SJSA1 (cell line): ENCODE data around the gene SLC10A3. TPM values are rescaled to one million over a fixed set of nuclear protein-coding genes. Genes with fewer than 3 reads are reported as not detected.

ENCODE experiments used
- DNase-seq, 2 experiments: peaks; one replicate each; pipeline ENCODE4 v3.0.0-alpha.2; 2015 to 2020; ENCODE audit warnings: low spot score in 2 of 2, low read depth in 1 of 2
- H3K27ac ChIP-seq: fragments of 250-450 bp; sonication (Bioruptor Pico); 2 replicates; pipeline ENCODE4 v1.5.1; 2020; ENCODE audit warnings: mild to moderate bottlenecking, moderate library complexity
- H3K27me3 ChIP-seq: fragments of 250-450 bp; sonication (Bioruptor Pico); replicated peaks from 2 replicates; pipeline ENCODE4 v1.5.1; 2020; ENCODE audit warnings: mild to moderate bottlenecking, moderate library complexity
- H3K36me3 ChIP-seq: fragments of 250-450 bp; sonication (Bioruptor Pico); 2 replicates; pipeline ENCODE4 v1.5.1; 2020; ENCODE audit warnings: mild to moderate bottlenecking
- H3K4me1 ChIP-seq: fragments of 250-450 bp; sonication (Bioruptor Pico); replicated peaks from 2 replicates; pipeline ENCODE4 v1.6.1; 2021; ENCODE audit warnings: mild to moderate bottlenecking
- H3K4me3 ChIP-seq: fragments of 250-450 bp; sonication (Bioruptor Pico); 2 replicates; pipeline ENCODE4 v1.5.1; 2020; ENCODE audit warnings: mild to moderate bottlenecking
- H3K9me3 ChIP-seq: fragments of 250-450 bp; sonication (Bioruptor Pico); replicated peaks from 2 replicates; pipeline ENCODE4 v1.5.1; 2020; ENCODE audit warnings: mild to moderate bottlenecking
- total RNA-seq: library from RNA; depleted of rRNA; stranded (reverse); fragments of >200 nt; shearing (Covaris generic); gene quantifications from 2 replicates; pipeline ENCODE4 v1.2.3, GENCODE V29; 2014; rRNA removed

Gene SLC10A3
- total RNA-seq, 1 experiment from 2014 or later, result 19.9 TPM

DNA sequence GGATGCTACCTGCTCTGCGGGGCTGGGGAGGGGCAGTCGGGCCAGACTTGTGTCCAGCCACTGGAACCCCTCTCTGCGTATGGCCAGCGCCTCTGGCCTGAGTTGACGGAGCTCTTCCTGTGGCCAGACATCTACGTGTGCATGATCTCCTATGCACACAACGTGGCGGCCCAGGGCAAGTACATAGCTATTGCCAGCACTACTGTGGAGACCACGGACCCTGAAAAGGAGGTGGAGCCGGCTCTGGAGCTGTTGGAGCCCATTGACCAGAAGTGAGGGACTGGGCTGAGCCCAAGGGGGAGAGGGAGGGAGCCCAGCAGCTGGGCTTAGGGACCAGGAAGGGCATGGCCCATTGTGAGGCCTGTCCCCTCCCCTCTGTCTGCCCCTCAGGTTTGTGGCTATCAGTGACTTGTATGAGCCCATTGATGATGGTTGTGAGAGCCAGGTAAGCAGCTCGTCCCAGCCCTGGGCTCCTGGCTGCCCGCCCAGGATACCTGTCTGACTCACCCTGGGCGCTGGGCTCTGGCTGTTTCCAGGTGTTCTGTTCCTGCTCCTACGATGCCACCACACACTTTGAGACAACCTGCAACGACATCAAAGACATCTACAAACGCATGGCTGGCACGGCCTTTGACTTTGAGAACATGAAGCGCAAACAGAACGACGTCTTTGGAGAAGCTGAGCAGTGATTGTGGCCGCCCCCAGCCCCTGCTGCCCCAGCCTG lies 48.3 kb downstream of the SLC10A3 start:
- Histone ChIP-seq H3K36me3 (peaks cover 50% of the 10 kb centered on the region), H3K4me1 (peaks cover 17% of the 10 kb centered on the region), H3K27ac (no peak overlapping the region), H3K4me3 (no peak overlapping the region), H3K9me3 (no peaks in the 10 kb centered on the region), H3K27me3 (no peaks in the 10 kb centered on the region)
- no peak for DNase-seq

DNA sequence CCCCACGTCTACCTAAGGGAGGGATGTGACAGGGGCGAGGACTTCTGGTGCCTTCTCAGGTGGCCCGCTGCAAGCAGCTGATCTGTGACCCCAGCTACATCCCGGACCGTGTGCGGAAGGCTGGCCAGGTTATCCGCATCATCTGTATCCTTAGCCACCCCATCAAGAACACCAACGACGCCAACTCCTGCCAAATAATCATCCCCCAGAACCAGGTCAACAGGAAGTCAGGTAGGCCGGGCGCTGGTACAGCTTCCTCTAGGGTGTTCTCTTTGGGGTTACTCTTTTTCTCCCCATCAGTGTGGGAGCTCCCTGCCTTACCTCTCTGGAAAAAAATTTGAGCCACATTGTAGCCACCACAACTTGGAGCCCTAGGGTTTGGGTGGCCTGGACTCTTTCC lies 48.9 kb downstream of the SLC10A3 start:
- Histone ChIP-seq H3K9me3 (no peaks in the 10 kb centered on the region), H3K4me1 (peaks cover 17% of the 10 kb centered on the region), H3K4me3 (no peak overlapping the region), H3K27me3 (no peaks in the 10 kb centered on the region), H3K27ac (no peak overlapping the region), H3K36me3 (peaks cover 51% of the 10 kb centered on the region)
- no peak for DNase-seq

DNA sequence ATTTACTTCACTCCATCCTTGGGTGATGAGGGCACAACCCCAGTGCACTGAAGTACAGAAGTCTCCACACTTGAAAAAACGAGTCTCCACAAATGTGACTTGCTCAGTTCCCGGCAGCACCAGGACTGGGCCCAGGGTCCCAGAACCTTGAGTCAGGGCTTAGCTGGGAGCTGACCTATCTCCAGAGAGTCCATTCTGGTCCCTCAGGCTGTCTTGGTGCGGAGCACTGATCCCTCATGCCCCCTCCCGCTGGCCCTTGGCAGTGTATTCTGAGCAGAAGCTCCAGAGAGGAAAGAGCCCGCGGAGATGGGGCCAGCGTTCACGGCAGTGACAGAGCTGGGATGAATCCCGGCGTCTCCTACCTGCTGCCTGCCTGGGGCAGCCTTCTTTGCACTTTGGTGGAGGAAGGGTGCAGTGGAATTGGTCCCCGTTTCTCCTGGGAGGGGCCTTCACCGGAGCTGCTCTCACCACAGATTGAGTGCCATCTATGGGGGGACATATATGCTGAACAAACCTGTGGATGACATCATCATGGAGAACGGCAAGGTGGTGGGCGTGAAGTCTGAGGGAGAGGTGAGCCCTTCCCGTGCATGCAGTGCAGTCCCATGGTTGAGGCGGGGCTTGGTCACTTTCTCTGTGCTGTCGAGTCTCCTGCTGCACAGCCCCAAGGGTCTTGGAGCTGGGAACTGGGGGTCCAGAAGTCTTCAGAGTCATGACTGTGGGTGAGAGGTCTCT lies 49.6 kb downstream of the SLC10A3 start:
- no peak overlapping the region for H3K4me3 ChIP-seq
- no peaks in the 10 kb centered on the region for H3K9me3 ChIP-seq
- H3K36me3 ChIP-seq, result peaks cover 53% of the 10 kb centered on the region
- no peaks in the 10 kb centered on the region for H3K27me3 ChIP-seq
- H3K27ac ChIP-seq, result no peak overlapping the region
- peaks cover 21% of the 10 kb centered on the region for H3K4me1 ChIP-seq
- DNase-seq, result no peak

DNA sequence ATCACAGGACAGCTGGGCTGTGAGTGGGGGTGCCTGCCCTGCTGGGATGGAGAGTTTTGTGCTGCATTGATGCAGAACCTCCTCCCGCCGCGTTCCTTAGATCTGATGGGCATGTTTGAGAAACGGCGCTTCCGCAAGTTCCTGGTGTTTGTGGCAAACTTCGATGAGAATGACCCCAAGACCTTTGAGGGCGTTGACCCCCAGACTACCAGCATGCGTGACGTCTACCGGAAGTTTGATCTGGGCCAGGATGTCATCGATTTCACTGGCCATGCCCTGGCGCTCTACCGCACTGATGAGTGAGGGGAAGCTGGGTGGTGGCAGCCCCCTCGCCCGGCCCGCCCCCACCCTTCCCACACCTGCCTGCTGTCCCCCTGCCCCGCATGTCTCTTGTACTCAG lies 50.6 kb downstream of the SLC10A3 start:
- no peaks in the 10 kb centered on the region for H3K27me3 ChIP-seq
- no peaks in the 10 kb centered on the region for H3K9me3 ChIP-seq
- H3K27ac ChIP-seq, result no peak overlapping the region
- H3K36me3 ChIP-seq, result peaks cover 53% of the 10 kb centered on the region
- no peak overlapping the region for H3K4me3 ChIP-seq
- no peak for DNase-seq
- peaks cover 17% of the 10 kb centered on the region for H3K4me1 ChIP-seq

DNA sequence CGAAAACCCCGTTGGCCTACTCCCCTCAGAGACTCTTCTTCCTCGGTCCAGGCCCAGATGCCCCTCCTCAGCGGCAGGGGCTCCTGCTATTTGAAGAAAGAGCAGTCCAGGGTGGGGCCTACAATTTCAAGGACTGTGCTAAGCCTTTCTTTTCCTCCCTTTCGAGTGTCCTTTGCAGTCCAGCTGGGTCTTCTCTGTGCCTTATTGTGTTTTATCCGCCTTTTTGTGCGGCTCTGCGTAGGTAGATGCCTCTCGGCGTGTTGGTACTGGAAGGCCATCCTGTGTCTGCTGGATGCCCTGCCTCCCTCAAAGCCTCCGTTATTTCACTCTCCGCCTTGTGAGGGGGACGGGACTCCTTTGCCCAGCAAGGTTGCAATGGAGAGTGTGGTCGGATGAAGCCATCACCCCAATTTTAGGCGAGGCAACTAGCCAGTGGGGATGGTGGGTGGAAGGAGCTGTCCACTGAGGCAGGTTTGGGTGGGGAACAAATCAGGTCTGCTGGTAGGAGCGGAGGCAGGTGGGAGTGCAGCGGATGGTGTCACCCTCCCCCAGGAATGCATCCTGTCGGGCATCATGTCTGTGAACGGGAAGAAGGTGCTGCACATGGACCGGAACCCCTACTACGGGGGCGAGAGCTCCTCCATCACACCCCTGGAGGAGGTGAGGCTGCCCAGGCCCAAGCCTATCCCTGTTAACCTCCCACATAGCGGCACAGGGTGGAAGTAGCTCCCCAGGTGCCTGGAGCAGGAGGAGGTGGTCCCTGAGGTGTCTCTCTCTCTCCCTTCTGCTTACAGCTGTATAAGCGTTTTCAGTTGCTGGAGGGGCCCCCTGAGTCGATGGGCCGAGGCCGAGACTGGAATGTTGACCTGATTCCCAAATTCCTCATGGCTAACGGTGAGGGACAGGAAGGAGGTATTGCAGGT lies 52.2 kb downstream of the SLC10A3 start:
- Histone ChIP-seq H3K36me3 (peaks cover 49% of the 10 kb centered on the region), H3K9me3 (no peaks in the 10 kb centered on the region), H3K27me3 (no peaks in the 10 kb centered on the region), H3K27ac (no peak overlapping the region), H3K4me3 (peak overlapping the region; percentile 88), H3K4me1 (peaks cover 10% of the 10 kb centered on the region)
- no peak for DNase-seq

Other genes starting within 250 kb of the SLC10A3 start
- gene OPN1MW3, start 233.0 kb downstream of the SLC10A3 start, total RNA-seq, result not detected in 2 replicates
- gene TEX28, start 195.5 kb downstream of the SLC10A3 start, total RNA-seq, result not detected in 2 replicates
- not detected in 2 replicates for gene TKTL1, start 194.8 kb downstream of the SLC10A3 start, total RNA-seq
- 918 and 1,686 TPM in 2 replicates for gene FLNA, start 116.0 kb downstream of the SLC10A3 start, total RNA-seq
- gene EMD, start 111.3 kb downstream of the SLC10A3 start, total RNA-seq, result 17.7 and 42.3 TPM in 2 replicates
- 1,843 and 4,201 TPM in 2 replicates for gene RPL10, start 92.3 kb downstream of the SLC10A3 start, total RNA-seq
- gene DNASE1L1, start 81.4 kb downstream of the SLC10A3 start, total RNA-seq, result 30.9 and 41.8 TPM in 2 replicates
- 11.3 and 17.7 TPM in 2 replicates for gene TAFAZZIN, start 79.1 kb downstream of the SLC10A3 start, total RNA-seq
- 62.4 and 67.8 TPM in 2 replicates for gene ATP6AP1, start 62.0 kb downstream of the SLC10A3 start, total RNA-seq
- gene GDI1, start 53.5 kb downstream of the SLC10A3 start, total RNA-seq, result 178 and 208 TPM in 2 replicates
- gene FAM50A, start 46.5 kb downstream of the SLC10A3 start, total RNA-seq, result 54.3 and 70.5 TPM in 2 replicates
- 0.32 and 0.47 TPM in 2 replicates for gene PLXNA3, start 32.3 kb downstream of the SLC10A3 start, total RNA-seq
- gene LAGE3, start 11.3 kb downstream of the SLC10A3 start, total RNA-seq, result 42.5 and 47.7 TPM in 2 replicates
- gene UBL4A, start 4.0 kb downstream of the SLC10A3 start, total RNA-seq, result 23.7 and 39.1 TPM in 2 replicates
- 19.6 and 28.8 TPM in 2 replicates for gene FAM3A, start 25.6 kb upstream of the SLC10A3 start, total RNA-seq
- 32.6 and 52.7 TPM in 2 replicates for gene G6PD, start 56.2 kb upstream of the SLC10A3 start, total RNA-seq
- 20.6 and 24.2 TPM in 2 replicates for gene IKBKG, start 57.0 kb upstream of the SLC10A3 start, total RNA-seq
- not detected in 2 replicates for gene CTAG1A, start 94.5 kb upstream of the SLC10A3 start, total RNA-seq
- not detected in 2 replicates for gene CTAG1B, start 128.7 kb upstream of the SLC10A3 start, total RNA-seq
- not detected in 2 replicates for gene CTAG2, start 162.9 kb upstream of the SLC10A3 start, total RNA-seq